ENCODE results near the gene ANKRD13C.

DNA sequence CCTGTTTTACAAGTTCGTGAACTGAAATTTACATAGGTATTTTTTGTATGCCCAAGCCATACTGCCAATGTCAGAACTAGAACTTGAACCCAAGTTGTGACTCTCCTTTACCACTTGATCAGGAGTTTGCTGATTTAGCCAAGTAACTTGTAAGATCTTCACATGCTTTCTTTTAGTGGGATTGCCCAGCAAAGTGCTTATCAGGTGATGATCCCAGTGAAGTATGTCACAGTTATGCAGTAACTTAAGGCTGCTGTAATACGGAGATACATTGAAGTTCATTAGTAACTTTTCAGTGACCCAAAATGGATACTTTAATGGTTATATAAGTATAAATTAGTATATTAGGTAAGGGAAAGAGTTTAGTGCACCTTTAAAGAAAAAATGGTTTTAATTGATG lies 129.6 kb downstream of the ANKRD13C start:
- TF ChIP-seq, protein P1, sequence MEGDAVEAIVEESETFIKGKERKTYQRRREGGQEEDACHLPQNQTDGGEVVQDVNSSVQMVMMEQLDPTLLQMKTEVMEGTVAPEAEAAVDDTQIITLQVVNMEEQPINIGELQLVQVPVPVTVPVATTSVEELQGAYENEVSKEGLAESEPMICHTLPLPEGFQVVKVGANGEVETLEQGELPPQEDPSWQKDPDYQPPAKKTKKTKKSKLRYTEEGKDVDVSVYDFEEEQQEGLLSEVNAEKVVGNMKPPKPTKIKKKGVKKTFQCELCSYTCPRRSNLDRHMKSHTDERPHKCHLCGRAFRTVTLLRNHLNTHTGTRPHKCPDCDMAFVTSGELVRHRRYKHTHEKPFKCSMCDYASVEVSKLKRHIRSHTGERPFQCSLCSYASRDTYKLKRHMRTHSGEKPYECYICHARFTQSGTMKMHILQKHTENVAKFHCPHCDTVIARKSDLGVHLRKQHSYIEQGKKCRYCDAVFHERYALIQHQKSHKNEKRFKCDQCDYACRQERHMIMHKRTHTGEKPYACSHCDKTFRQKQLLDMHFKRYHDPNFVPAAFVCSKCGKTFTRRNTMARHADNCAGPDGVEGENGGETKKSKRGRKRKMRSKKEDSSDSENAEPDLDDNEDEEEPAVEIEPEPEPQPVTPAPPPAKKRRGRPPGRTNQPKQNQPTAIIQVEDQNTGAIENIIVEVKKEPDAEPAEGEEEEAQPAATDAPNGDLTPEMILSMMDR (conservative IDR thresholded peaks at IDR 0.05), result no peak
- TF ChIP-seq EZH2 (IDR thresholded peaks at IDR 0.05; ENCODE audit: low read depth), result no peak

All from PC-9 (cell line).